K562 (cell line): Measurements from ENCODE around the gene PALM3. TPM values are rescaled to one million over a fixed set of nuclear protein-coding genes. Genes with fewer than 3 reads are reported as not detected.

Experiments
- CREB1 ChIP-seq, 2 experiments: sonication (generic) in 1 of 2; formaldehyde crosslinking in 1 of 2; IDR thresholded peaks; 2 replicates each; pipeline versions ENCODE4 v1.6.1 to v1.8.0; 2012 to 2022; ENCODE audit warnings: inconsistent platforms in 1 of 2, mild to moderate bottlenecking in 1 of 2, missing genetic modification reagents in 1 of 2, moderate library complexity in 1 of 2
- GTF2E2 ChIP-seq: fragments of 200-800 bp; sonication (Bioruptor generic); IDR thresholded peaks from 2 replicates; pipeline ENCODE4 v1.6.1; 2016; ENCODE audit warnings: missing genetic modification characterization, missing compliant biosample characterization
- HDAC1 ChIP-seq, 2 experiments: fragments of 450-650 bp; IDR thresholded peaks; 2 replicates each; pipeline ENCODE4 v1.6.1; 2016 to 2017; ENCODE audit warnings: inconsistent platforms in 1 of 2, mild to moderate bottlenecking in 1 of 2, moderate library complexity in 1 of 2
- NFE2 ChIP-seq: IDR thresholded peaks from 2 replicates; pipeline ENCODE4 v1.6.1; 2014; ENCODE audit warnings: antibody characterized with exemption, low read depth
- NONO ChIP-seq, 2 experiments: fragments of 200-400 bp in 1 of 2; fragments of 450-650 bp in 1 of 2; formaldehyde crosslinking in 1 of 2; IDR thresholded peaks; 2 replicates each; pipeline ENCODE4 v1.6.1; 2017; ENCODE audit warnings: low read depth in 2 of 2, mild to moderate bottlenecking in 2 of 2, moderate library complexity in 2 of 2, low read length in 1 of 2
- POLR2AphosphoS2 ChIP-seq: IDR thresholded peaks from 2 replicates; pipeline ENCODE4 v1.6.1; 2012; ENCODE audit warnings: low read length, improper control_type of control experiment
- RBM14 ChIP-seq: fragments of 200-400 bp; formaldehyde crosslinking; IDR thresholded peaks from 2 replicates; pipeline ENCODE4 v1.6.1; 2018; ENCODE audit warnings: low read depth, mild to moderate bottlenecking, low read length, moderate library complexity, borderline replicate concordance; ENCODE audit not compliant: insufficient read depth
- TAF1 ChIP-seq: IDR thresholded peaks from 2 replicates; pipeline ENCODE4 v1.6.1; 2011; ENCODE audit warnings: mild to moderate bottlenecking, low read length, moderate library complexity; ENCODE audit not compliant: insufficient read depth, control insufficient read depth, severe bottlenecking; ENCODE audit errors: extremely low read depth
- TEAD1 ChIP-seq, 2 experiments: fragments of 450-650 bp in 1 of 2; sonication (generic) in 1 of 2; formaldehyde crosslinking; IDR thresholded peaks; 2 replicates each; pipeline versions ENCODE4 v1.4.0 to v1.8.0; 2020 to 2022; ENCODE audit warnings: mild to moderate bottlenecking in 2 of 2, missing genetic modification reagents in 1 of 2
- ZBTB1 ChIP-seq: sonication (generic); formaldehyde crosslinking; IDR thresholded peaks from 2 replicates; pipeline ENCODE4 v1.8.1; 2023; ENCODE audit warnings: missing genetic modification reagents, low read depth, mild to moderate bottlenecking, borderline replicate concordance
- ZBTB33 ChIP-seq: sonication (generic); formaldehyde crosslinking; IDR thresholded peaks from 2 replicates; pipeline ENCODE4 v1.8.1; 2023; ENCODE audit warnings: mild to moderate bottlenecking, missing genetic modification reagents
- ZKSCAN3 ChIP-seq: fragments of 250-450 bp; sonication (Bioruptor Pico); IDR thresholded peaks from 2 replicates; pipeline ENCODE4 v1.4.0; 2020
- polyA plus RNA-seq, 8 experiments: library from polyadenylated mRNA; depleted of rRNA in 4 of 8; stranded (reverse) in 5 of 8; unstranded in 3 of 8; fragments of >200 nt; fragmentation: Nextera tagmentation in 2 of 8; fragmentation: Illumina TruSeq in 1 of 8; extraction: Ambion mirVana in 2 of 8; extraction: Trizol in 1 of 8; gene quantifications; 2 replicates each; pipeline versions ENCODE4 v1.2.1 to v1.2.3, GENCODE V29; 2011 to 2014; ENCODE audit warnings: inconsistent platforms in 1 of 8, missing spikeins in 1 of 8
- total RNA-seq, 7 experiments: library from RNA; depleted of rRNA in 6 of 7; stranded (reverse); fragments of >200 nt in 6 of 7; fragmentation: Illumina TruSeq in 2 of 7; extraction: Trizol in 2 of 7; gene quantifications; 2 replicates each; pipeline versions ENCODE4 v1.2.1 to v1.2.3, GENCODE V29; 2011 to 2021; ENCODE audit warnings: low replicate concordance in 1 of 7
- TF ChIP-seq, protein P1 (sequence below), 2 experiments: fragments of 450-650 bp; IDR thresholded peaks; 2 replicates each; pipeline ENCODE4 v1.6.1; 2016
- TF ChIP-seq, protein P2 (sequence below): IDR thresholded peaks from 2 replicates; pipeline ENCODE4 v1.6.1; 2011; ENCODE audit warnings: borderline replicate concordance, low read depth, mild to moderate bottlenecking, moderate library complexity, low read length; ENCODE audit not compliant: insufficient read depth, poor library complexity, severe bottlenecking
- TF ChIP-seq, protein P3 (sequence below), 3 experiments: fragments of 200-800 bp in 1 of 3; fragments of 250-450 bp in 1 of 3; fragments of 450-650 bp in 1 of 3; sonication (Bioruptor Pico) in 1 of 3; sonication (Bioruptor generic) in 1 of 3; formaldehyde crosslinking in 1 of 3; IDR thresholded peaks; 2 replicates each; pipeline versions ENCODE4 v1.6.1 to v1.8.0; 2016 to 2022; ENCODE audit warnings: mild to moderate bottlenecking in 2 of 3, missing genetic modification characterization in 2 of 3, missing compliant biosample characterization in 1 of 3, moderate library complexity in 1 of 3

Gene PALM3
- total and polyA plus RNA-seq, 9 of the 15 experiments (the other 6 are each of a cell fraction or from before 2014, with no cell fraction given), result 0.07 to 9.3 (median 3.3) TPM

DNA sequence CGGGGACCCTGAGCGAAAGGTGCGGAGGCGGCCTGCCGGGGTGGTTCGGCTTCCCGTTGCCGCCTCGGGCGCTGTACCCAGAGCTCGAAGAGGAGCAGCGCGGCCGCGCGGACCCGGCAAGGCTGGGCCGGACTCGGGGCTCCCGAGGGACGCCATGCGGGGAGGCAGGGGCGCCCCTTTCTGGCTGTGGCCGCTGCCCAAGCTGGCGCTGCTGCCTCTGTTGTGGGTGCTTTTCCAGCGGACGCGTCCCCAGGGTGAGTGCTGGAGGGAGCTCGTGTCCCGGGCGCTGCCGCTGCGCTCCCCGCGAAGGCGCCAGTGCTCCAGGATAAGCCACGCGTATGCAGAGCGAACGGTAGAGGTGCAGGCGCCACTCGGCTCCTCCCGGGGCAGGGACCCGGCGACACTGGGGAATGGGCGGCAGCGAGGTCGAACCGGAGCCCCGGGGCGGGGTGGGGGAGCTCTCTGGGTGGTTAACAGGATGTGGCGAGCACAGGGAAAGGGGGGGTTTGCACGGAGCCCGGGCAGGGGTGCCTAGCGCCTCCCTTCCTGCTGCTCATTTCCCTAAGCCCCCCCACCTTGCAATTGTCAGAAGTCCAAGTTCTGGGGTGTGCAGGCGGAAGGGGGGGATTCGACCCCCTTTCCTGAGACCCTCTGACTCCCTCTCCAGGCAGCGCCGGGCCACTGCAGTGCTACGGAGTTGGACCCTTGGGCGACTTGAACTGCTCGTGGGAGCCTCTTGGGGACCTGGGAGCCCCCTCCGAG lies 30.0 kb downstream of the PALM3 start, which contains the start of gene IL27RA (continued):
- TF ChIP-seq TEAD1 (CRISPR knock-in tag; IDR thresholded peaks at IDR 0.05) (peak in 1 of 2 experiments; percentile 59; a peak in 1 of 4 replicates), TAF1 (peak; percentile 56), HDAC1 (IDR thresholded peaks at IDR 0.05) (peak in 1 of 2 experiments; percentile 70; a peak in 1 of 4 replicates), CREB1 (IDR thresholded peaks at IDR 0.05) (no peak), CREB1 (CRISPR knock-in tag; IDR thresholded peaks at IDR 0.05) (0 out of 2 replicates have a peak, but pooled peaks have one; percentile 41), ZBTB1 (no peak), NONO (IDR thresholded peaks at IDR 0.05; ENCODE audit: low read depth in 2 of 2, low read length in 1 of 2) (peak in 1 of 2 experiments; percentile 47; a peak in 1 of 4 replicates), GTF2E2 (tag) (0 out of 2 replicates have a peak, but pooled peaks have one; percentile 32), RBM14 (peak; percentile 93; the same call in 1 of the 2 replicates), ZBTB33 (CRISPR knock-in tag) (peak; percentile 19; the same call in 1 of the 2 replicates), POLR2AphosphoS2 (no peak), NFE2 (no peak; the same call in 1 of the 2 replicates), ZKSCAN3 (CRISPR knock-in tag) (no peak)
- TF ChIP-seq, protein P1, sequence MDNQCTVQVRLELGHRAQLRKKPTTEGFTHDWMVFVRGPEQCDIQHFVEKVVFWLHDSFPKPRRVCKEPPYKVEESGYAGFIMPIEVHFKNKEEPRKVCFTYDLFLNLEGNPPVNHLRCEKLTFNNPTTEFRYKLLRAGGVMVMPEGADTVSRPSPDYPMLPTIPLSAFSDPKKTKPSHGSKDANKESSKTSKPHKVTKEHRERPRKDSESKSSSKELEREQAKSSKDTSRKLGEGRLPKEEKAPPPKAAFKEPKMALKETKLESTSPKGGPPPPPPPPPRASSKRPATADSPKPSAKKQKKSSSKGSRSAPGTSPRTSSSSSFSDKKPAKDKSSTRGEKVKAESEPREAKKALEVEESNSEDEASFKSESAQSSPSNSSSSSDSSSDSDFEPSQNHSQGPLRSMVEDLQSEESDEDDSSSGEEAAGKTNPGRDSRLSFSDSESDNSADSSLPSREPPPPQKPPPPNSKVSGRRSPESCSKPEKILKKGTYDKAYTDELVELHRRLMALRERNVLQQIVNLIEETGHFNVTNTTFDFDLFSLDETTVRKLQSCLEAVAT (IDR thresholded peaks at IDR 0.05), result peak in 1 of 2 experiments; percentile 64; a peak in 1 of 4 replicates
- TF ChIP-seq, protein P2, sequence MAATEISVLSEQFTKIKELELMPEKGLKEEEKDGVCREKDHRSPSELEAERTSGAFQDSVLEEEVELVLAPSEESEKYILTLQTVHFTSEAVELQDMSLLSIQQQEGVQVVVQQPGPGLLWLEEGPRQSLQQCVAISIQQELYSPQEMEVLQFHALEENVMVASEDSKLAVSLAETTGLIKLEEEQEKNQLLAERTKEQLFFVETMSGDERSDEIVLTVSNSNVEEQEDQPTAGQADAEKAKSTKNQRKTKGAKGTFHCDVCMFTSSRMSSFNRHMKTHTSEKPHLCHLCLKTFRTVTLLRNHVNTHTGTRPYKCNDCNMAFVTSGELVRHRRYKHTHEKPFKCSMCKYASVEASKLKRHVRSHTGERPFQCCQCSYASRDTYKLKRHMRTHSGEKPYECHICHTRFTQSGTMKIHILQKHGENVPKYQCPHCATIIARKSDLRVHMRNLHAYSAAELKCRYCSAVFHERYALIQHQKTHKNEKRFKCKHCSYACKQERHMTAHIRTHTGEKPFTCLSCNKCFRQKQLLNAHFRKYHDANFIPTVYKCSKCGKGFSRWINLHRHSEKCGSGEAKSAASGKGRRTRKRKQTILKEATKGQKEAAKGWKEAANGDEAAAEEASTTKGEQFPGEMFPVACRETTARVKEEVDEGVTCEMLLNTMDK, result peak; percentile 3
- TF ChIP-seq, protein P3, sequence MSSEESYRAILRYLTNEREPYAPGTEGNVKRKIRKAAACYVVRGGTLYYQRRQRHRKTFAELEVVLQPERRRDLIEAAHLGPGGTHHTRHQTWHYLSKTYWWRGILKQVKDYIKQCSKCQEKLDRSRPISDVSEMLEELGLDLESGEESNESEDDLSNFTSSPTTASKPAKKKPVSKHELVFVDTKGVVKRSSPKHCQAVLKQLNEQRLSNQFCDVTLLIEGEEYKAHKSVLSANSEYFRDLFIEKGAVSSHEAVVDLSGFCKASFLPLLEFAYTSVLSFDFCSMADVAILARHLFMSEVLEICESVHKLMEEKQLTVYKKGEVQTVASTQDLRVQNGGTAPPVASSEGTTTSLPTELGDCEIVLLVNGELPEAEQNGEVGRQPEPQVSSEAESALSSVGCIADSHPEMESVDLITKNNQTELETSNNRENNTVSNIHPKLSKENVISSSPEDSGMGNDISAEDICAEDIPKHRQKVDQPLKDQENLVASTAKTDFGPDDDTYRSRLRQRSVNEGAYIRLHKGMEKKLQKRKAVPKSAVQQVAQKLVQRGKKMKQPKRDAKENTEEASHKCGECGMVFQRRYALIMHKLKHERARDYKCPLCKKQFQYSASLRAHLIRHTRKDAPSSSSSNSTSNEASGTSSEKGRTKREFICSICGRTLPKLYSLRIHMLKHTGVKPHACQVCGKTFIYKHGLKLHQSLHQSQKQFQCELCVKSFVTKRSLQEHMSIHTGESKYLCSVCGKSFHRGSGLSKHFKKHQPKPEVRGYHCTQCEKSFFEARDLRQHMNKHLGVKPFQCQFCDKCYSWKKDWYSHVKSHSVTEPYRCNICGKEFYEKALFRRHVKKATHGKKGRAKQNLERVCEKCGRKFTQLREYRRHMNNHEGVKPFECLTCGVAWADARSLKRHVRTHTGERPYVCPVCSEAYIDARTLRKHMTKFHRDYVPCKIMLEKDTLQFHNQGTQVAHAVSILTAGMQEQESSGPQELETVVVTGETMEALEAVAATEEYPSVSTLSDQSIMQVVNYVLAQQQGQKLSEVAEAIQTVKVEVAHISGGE (CRISPR knock-in tag; IDR thresholded peaks at IDR 0.05), result peak in 1 of 3 experiments; percentile 69; a peak in 2 of 6 replicates
